ENCODE results near the gene CMSS1.

The CMSS1 gene

GRCh38 chr3:100068826-100069225, 251.2 kb downstream of the CMSS1 start:
- peak; percentile 83 for DNase-seq

- no peak for DNase-seq
Measured at GRCh38 chr3:100069472-100069871, 251.8 kb downstream of the CMSS1 start.

GRCh38 chr3:100072326-100073048, 254.8 kb downstream of the CMSS1 start:
- DNase-seq: peak; percentile 55

- DNase-seq: no peak
Measured at GRCh38 chr3:100073049-100073713, 255.5 kb downstream of the CMSS1 start.

GRCh38 chr3:100073714-100074307, 256.1 kb downstream of the CMSS1 start:
- peak; percentile 55 for DNase-seq

GRCh38 chr3:100075196-100075595, 257.5 kb downstream of the CMSS1 start:
- DNase-seq: no peak

- DNase-seq: no peak
Measured at GRCh38 chr3:100075851-100076730, 258.4 kb downstream of the CMSS1 start.

GRCh38 chr3:100076731-100077529, 259.3 kb downstream of the CMSS1 start:
- no peak for DNase-seq

GRCh38 chr3:100079328-100079727, 261.7 kb downstream of the CMSS1 start:
- DNase-seq: no peak

GRCh38 chr3:100080573-100080972, 262.9 kb downstream of the CMSS1 start:
- no peak for DNase-seq

GRCh38 chr3:100081311-100081710, 263.6 kb downstream of the CMSS1 start:
- no peak for DNase-seq

- no peak for DNase-seq
Measured at GRCh38 chr3:100081986-100082692, 264.5 kb downstream of the CMSS1 start.

GRCh38 chr3:100082714-100083113, 265.1 kb downstream of the CMSS1 start:
- no peak for DNase-seq

GRCh38 chr3:100083209-100083608, 265.5 kb downstream of the CMSS1 start:
- no peak for DNase-seq

GRCh38 chr3:100084100-100084806, 266.6 kb downstream of the CMSS1 start:
- DNase-seq: no peak

GRCh38 chr3:100086401-100086800, 268.7 kb downstream of the CMSS1 start:
- no peak for DNase-seq

GRCh38 chr3:100087198-100087597, 269.5 kb downstream of the CMSS1 start:
- peak; percentile 78 for DNase-seq

- no peak for DNase-seq
Measured at GRCh38 chr3:100088735-100089368, 271.2 kb downstream of the CMSS1 start.

GRCh38 chr3:100089812-100090668, 272.4 kb downstream of the CMSS1 start:
- DNase-seq: peak; percentile 68

- no peak for DNase-seq
Measured at GRCh38 chr3:100090669-100091005, 273.0 kb downstream of the CMSS1 start.

Measured in activated CD4-positive, alpha-beta T cell treated with anti-CD3 and anti-CD28 coated beads, Interleukin-2, Interleukin-6, amounts not matched to agents 100 ng/mL and 50 ng/mL, durations not matched to agents 16 hours and 8 hours (primary cell).